ENCODE results near the gene MYBPHL. TPM values are rescaled to one million over a fixed set of nuclear protein-coding genes. Genes with fewer than 3 reads are reported as not detected.

MYBPHL gene
- total and polyA plus RNA-seq, 2 of the 13 experiments (the other 11 are each of a cell fraction or from before 2014, with no cell fraction given): 3.7 to 3.8 TPM

DNA sequence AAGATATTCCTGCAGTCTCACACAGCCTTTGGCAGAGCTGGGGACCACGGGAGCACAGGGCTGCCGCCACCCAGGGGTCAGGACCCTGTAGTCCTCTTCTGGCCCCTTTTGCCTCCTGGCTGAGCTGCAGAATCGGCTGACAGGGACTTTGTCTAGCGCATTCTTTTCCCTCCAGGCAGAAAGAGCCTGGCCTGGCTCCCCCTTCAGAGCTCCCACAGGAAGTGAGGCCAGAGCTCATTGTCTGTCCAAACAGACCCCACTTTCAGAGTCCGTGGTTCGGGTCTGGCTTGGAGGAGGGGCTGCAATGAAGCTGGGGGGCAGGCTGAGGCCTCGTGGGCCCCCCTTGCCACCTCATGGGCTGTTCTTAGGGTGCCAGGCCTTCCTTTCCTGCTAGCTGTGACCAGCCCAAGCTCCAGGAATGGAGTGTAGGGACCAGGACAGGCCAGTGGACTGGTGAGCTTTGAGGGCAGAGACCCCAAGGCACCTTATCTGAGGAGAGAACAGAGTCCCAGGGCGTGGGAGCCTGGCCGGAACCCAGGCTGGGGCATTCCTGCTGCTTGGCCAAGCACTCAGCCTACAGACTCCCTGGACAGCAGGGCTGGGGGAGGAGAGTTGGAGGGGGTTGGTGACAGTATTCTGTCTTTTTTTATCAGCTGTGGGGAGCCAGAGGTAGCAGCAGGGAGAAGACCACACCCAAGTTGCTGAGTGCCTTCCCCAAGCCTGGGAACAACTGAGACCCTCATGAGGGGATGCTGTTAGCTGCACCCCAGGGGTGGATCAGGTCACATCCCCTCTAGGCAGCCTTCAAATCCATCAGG, 52.8 kb downstream of the MYBPHL start (continued):
- TF ChIP-seq, protein P1, sequence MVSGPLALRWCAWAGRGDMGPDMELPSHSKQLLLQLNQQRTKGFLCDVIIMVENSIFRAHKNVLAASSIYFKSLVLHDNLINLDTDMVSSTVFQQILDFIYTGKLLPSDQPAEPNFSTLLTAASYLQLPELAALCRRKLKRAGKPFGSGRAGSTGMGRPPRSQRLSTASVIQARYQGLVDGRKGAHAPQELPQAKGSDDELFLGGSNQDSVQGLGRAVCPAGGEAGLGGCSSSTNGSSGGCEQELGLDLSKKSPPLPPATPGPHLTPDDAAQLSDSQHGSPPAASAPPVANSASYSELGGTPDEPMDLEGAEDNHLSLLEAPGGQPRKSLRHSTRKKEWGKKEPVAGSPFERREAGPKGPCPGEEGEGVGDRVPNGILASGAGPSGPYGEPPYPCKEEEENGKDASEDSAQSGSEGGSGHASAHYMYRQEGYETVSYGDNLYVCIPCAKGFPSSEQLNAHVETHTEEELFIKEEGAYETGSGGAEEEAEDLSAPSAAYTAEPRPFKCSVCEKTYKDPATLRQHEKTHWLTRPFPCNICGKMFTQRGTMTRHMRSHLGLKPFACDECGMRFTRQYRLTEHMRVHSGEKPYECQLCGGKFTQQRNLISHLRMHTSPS (CRISPR knock-in tag; IDR thresholded peaks at IDR 0.05; ENCODE audit: low read depth): no peak
- peak; percentile 60 for TF ChIP-seq MED1 (CRISPR knock-in tag; IDR thresholded peaks at IDR 0.05)
- no peak for TF ChIP-seq CENPT (CRISPR knock-in tag; IDR thresholded peaks at IDR 0.05; ENCODE audit: low read depth)
- TF ChIP-seq ZNF670 (CRISPR knock-in tag; IDR thresholded peaks at IDR 0.05; ENCODE audit: borderline replicate concordance): no peak
- TF ChIP-seq ZNF614 (CRISPR knock-in tag; IDR thresholded peaks at IDR 0.05; ENCODE audit: borderline replicate concordance): peak; percentile 27; the same call in 1 of the 2 replicates
- peak; percentile 45; the same call in 1 of the 2 replicates for TF ChIP-seq NR2F6 (IDR thresholded peaks at IDR 0.05)
- TF ChIP-seq NR2F6 (CRISPR knock-in tag; IDR thresholded peaks at IDR 0.05): peak; percentile 34
- 0 out of 2 replicates have a peak, but pooled peaks have one; percentile 28 for TF ChIP-seq ERF (CRISPR knock-in tag; IDR thresholded peaks at IDR 0.05)
- TF ChIP-seq, protein P2, sequence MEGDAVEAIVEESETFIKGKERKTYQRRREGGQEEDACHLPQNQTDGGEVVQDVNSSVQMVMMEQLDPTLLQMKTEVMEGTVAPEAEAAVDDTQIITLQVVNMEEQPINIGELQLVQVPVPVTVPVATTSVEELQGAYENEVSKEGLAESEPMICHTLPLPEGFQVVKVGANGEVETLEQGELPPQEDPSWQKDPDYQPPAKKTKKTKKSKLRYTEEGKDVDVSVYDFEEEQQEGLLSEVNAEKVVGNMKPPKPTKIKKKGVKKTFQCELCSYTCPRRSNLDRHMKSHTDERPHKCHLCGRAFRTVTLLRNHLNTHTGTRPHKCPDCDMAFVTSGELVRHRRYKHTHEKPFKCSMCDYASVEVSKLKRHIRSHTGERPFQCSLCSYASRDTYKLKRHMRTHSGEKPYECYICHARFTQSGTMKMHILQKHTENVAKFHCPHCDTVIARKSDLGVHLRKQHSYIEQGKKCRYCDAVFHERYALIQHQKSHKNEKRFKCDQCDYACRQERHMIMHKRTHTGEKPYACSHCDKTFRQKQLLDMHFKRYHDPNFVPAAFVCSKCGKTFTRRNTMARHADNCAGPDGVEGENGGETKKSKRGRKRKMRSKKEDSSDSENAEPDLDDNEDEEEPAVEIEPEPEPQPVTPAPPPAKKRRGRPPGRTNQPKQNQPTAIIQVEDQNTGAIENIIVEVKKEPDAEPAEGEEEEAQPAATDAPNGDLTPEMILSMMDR (CRISPR knock-in tag; IDR thresholded peaks at IDR 0.05): peak; percentile 46
- TF ChIP-seq TBX2 (CRISPR knock-in tag; IDR thresholded peaks at IDR 0.05; ENCODE audit: borderline replicate concordance): peak; percentile 58
- no peak for TF ChIP-seq ZSCAN30 (CRISPR knock-in tag; IDR thresholded peaks at IDR 0.05)
- no peak for TF ChIP-seq ZNF672 (CRISPR knock-in tag; IDR thresholded peaks at IDR 0.05)
- TF ChIP-seq ZSCAN31 (CRISPR knock-in tag; IDR thresholded peaks at IDR 0.05; ENCODE audit: low read depth): 0 out of 2 replicates have a peak, but pooled peaks have one; percentile 54
- peak; percentile 19; the same call in 1 of the 2 replicates for TF ChIP-seq ZZZ3 (CRISPR knock-in tag; IDR thresholded peaks at IDR 0.05; ENCODE audit: borderline replicate concordance)
- no peak for TF ChIP-seq SRSF1 (optimal IDR thresholded peaks at IDR 0.05; ENCODE audit: low read depth, low read length)
- no peak for TF ChIP-seq ATM (IDR thresholded peaks at IDR 0.05; ENCODE audit: borderline replicate concordance)
- TF ChIP-seq YEATS4 (CRISPR knock-in tag; IDR thresholded peaks at IDR 0.05; ENCODE audit: borderline replicate concordance): 0 out of 2 replicates have a peak, but pooled peaks have one; percentile 33
- no peak for TF ChIP-seq HOXD1 (CRISPR knock-in tag; IDR thresholded peaks at IDR 0.05)
- TF ChIP-seq, protein P3, sequence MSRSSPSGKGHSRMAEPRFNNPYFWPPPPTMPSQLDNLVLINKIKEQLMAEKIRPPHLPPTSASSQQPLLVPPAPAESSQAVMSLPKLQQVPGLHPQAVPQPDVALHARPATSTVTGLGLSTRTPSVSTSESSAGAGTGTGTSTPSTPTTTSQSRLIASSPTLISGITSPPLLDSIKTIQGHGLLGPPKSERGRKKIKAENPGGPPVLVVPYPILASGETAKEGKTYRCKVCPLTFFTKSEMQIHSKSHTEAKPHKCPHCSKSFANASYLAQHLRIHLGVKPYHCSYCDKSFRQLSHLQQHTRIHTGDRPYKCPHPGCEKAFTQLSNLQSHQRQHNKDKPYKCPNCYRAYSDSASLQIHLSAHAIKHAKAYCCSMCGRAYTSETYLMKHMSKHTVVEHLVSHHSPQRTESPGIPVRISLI (CRISPR knock-in tag; IDR thresholded peaks at IDR 0.05; ENCODE audit: borderline replicate concordance): no peak
- TF ChIP-seq, protein P4, sequence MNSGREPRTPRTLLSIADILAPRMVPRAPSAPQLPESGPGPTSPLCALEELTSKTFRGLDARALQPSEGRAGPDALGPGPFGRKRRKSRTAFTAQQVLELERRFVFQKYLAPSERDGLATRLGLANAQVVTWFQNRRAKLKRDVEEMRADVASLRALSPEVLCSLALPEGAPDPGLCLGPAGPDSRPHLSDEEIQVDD (CRISPR knock-in tag; IDR thresholded peaks at IDR 0.05; ENCODE audit: borderline replicate concordance): no peak
- TF ChIP-seq MAFK (conservative IDR thresholded peaks at IDR 0.05 in 1 of 2, IDR thresholded peaks at IDR 0.05 in 1 of 2; ENCODE audit: low read length in 2 of 2): no peak
- TF ChIP-seq, protein P5, sequence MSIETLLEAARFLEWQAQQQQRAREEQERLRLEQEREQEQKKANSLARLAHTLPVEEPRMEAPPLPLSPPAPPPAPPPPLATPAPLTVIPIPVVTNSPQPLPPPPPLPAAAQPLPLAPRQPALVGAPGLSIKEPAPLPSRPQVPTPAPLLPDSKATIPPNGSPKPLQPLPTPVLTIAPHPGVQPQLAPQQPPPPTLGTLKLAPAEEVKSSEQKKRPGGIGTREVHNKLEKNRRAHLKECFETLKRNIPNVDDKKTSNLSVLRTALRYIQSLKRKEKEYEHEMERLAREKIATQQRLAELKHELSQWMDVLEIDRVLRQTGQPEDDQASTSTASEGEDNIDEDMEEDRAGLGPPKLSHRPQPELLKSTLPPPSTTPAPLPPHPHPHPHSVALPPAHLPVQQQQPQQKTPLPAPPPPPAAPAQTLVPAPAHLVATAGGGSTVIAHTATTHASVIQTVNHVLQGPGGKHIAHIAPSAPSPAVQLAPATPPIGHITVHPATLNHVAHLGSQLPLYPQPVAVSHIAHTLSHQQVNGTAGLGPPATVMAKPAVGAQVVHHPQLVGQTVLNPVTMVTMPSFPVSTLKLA (IDR thresholded peaks at IDR 0.05): 0 out of 2 replicates have a peak, but pooled peaks have one; percentile 6
- no peak for TF ChIP-seq SMC3 (IDR thresholded peaks at IDR 0.05; ENCODE audit: low read length)
- no peak for TF ChIP-seq ZKSCAN8 (CRISPR knock-in tag; IDR thresholded peaks at IDR 0.05; ENCODE audit: borderline replicate concordance)
